ENCODE results near the gene HLA-DQA1. TPM values are rescaled to one million over a fixed set of nuclear protein-coding genes. Genes with fewer than 3 reads are reported as not detected.

Gene HLA-DQA1
- total RNA-seq (2022; extraction: Qiagen RNA extraction; ENCODE audit: low read depth): not detected in 5 replicates

DNA sequence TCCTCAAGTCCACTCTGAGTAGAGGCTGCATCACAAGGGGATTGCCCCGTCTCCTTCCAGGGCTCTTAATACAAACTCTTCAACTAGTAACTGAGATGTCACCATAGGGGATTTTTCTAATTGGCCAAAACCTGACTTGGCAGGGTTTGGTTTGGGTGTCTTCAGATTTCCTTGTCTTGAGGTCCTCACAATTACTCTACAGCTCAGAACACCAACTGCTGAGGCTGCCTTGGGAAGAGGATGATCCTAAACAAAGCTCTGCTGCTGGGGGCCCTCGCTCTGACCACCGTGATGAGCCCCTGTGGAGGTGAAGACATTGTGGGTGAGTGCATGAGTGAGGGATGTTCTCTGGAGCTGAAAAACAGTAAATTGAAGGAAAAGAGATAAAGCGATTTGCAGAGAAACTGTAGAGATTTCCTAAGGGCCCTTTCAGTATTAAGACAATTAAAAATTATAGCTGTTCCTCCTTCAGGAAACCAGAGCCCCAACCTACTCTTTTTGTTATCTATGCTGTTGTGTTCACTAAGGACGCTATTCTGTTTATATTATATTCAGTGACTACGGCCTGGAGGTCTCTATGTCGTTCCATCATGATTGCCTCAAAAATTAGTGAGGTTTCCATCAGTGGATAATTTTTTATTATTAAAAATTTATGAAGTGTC, at the start of gene HLA-DQA1:
HLA-DQA1 (plus strand) TSS at position 188 of the 662 bp plus-strand sequence; CDS start at position 241, 53 bp downstream.

GRCh38 chr6:32589596-32590449, 47.4 kb upstream of the HLA-DQA1 start, which contains the start of gene HLA-DRB1:
TSS of gene HLA-DRB1 (minus strand) at chr6:32589848. CDS start at chr6:32589742, 106 bp downstream.

GRCh38 chr6:32666420-32667300, 29.5 kb downstream of the HLA-DQA1 start, which contains the start of gene HLA-DQB1:
TSS of gene HLA-DQB1 (minus strand) at chr6:32666657. CDS start at chr6:32666607, 50 bp downstream.

Other genes with a start within 250 kb of the HLA-DQA1 start
- not detected in 5 replicates for gene BTNL2, start 230.2 kb upstream of the HLA-DQA1 start, total RNA-seq (2022; extraction: Qiagen RNA extraction; ENCODE audit: low read depth)
- gene HLA-DRA, start 197.5 kb upstream of the HLA-DQA1 start, total RNA-seq (2022; extraction: Qiagen RNA extraction; ENCODE audit: low read depth): not detected in 5 replicates
- gene HLA-DRB5, start 107.1 kb upstream of the HLA-DQA1 start, total RNA-seq (2022; extraction: Qiagen RNA extraction; ENCODE audit: low read depth): not detected in 5 replicates
- not detected in 5 replicates for gene HLA-DRB1, start 47.6 kb upstream of the HLA-DQA1 start, total RNA-seq (2022; extraction: Qiagen RNA extraction; ENCODE audit: low read depth)
- not detected in 5 replicates for gene HLA-DQB1, start 29.3 kb downstream of the HLA-DQA1 start, total RNA-seq (2022; extraction: Qiagen RNA extraction; ENCODE audit: low read depth)
- gene HLA-DQA2, start 104.0 kb downstream of the HLA-DQA1 start, total RNA-seq (2022; extraction: Qiagen RNA extraction; ENCODE audit: low read depth): not detected in 5 replicates
- gene HLA-DQB2, start 126.1 kb downstream of the HLA-DQA1 start, total RNA-seq (2022; extraction: Qiagen RNA extraction; ENCODE audit: low read depth): not detected in 5 replicates
- gene HLA-DOB, start 179.6 kb downstream of the HLA-DQA1 start, total RNA-seq (2022; extraction: Qiagen RNA extraction; ENCODE audit: low read depth): 0.18 to 0.36 TPM (median 0.30 TPM) in 4 of 5 replicates, not detected in the other
- 13.2 to 21.8 TPM (median 16.8 TPM) in 5 replicates for gene TAP2, start 201.3 kb downstream of the HLA-DQA1 start, total RNA-seq (2022; extraction: Qiagen RNA extraction; ENCODE audit: low read depth)
- gene PSMB8, start 206.6 kb downstream of the HLA-DQA1 start, total RNA-seq (2022; extraction: Qiagen RNA extraction; ENCODE audit: low read depth): 18.2 to 24.9 TPM (median 19.5 TPM) in 5 replicates
- 34.1 to 42.0 TPM (median 39.9 TPM) in 5 replicates for gene TAP1, start 216.3 kb downstream of the HLA-DQA1 start, total RNA-seq (2022; extraction: Qiagen RNA extraction; ENCODE audit: low read depth)
- gene PSMB9, start 216.8 kb downstream of the HLA-DQA1 start, total RNA-seq (2022; extraction: Qiagen RNA extraction; ENCODE audit: low read depth): 15.8 to 26.0 TPM (median 18.9 TPM) in 5 replicates